ENCODE measurements around the gene ROCK2.

The ROCK2 gene

DNA sequence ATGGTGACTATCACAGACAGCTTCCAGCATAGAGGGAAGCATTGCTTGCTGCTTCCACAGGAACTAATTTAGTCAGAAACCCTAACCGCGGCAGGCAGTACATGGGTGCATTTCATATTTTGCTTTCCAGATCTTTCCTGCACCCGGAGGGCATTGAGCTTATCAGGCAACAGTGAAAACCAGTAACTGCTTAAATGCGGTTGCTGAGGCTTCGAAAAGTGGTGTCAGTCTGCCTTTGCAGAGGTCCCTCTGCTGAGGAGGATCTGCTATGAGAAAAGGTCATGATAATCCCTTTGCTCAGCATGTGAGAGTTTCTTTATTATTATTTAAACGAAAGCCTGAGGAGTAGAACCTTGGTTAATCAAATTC is 44.6 kb upstream of the ROCK2 start:
- Mint-ChIP-seq H3K36me3 (ENCODE audit: low read depth) (no peaks in the 10 kb centered on the region), H3K27ac (no peak overlapping the region), H3K4me3 (no peak overlapping the region), H3K4me1 (peaks cover 75% of the 10 kb centered on the region), H3K9me3 (no peaks in the 10 kb centered on the region), H3K27me3 (ENCODE audit: low read depth, poor library complexity) (peaks cover 3% of the 10 kb centered on the region)
- no peak for DNase-seq
- TF ChIP-seq, protein P1, sequence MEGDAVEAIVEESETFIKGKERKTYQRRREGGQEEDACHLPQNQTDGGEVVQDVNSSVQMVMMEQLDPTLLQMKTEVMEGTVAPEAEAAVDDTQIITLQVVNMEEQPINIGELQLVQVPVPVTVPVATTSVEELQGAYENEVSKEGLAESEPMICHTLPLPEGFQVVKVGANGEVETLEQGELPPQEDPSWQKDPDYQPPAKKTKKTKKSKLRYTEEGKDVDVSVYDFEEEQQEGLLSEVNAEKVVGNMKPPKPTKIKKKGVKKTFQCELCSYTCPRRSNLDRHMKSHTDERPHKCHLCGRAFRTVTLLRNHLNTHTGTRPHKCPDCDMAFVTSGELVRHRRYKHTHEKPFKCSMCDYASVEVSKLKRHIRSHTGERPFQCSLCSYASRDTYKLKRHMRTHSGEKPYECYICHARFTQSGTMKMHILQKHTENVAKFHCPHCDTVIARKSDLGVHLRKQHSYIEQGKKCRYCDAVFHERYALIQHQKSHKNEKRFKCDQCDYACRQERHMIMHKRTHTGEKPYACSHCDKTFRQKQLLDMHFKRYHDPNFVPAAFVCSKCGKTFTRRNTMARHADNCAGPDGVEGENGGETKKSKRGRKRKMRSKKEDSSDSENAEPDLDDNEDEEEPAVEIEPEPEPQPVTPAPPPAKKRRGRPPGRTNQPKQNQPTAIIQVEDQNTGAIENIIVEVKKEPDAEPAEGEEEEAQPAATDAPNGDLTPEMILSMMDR (IDR thresholded peaks at IDR 0.05), result no peak

DNA sequence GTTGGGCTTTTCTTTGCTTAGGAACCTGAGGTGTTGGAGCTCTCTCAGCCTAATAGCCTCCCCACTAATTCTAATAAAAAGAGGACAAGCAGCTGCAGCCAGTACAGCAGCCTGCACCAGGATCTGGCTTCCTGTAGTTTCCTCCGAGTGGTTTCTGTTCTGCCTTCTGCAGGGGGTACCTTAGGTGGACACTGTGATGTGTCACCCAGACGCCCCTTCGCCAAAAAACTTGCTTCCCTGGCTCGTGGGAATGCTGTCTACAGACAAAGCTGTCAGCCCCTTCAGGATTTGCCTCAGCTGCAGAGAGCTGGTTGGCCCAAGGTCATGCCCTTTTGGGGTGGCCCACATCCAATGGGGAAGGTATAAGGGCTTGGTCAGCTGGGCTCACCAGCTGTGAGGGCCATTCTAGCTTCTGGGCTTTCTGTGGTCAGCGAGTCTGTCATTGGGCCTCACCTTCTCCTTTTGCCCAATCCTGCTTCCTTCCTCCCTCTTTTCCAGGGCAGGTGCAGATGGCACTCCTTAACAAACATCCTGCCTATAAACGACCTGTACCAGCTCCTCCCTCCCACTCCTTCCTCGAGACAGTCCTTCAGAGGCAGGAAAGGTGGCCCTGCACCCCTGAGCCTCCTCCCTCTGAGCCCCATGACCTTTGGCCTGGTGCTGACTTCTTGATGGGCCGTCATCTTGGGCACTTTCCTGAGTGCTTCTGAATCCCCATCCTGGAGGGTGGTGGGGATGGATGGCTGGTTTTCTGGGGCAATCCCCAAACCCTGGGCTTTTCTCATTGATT is 44.0 kb upstream of the ROCK2 start:
- TF ChIP-seq, protein P1 (IDR thresholded peaks at IDR 0.05), result no peak
- no peaks in the 10 kb centered on the region for H3K36me3 Mint-ChIP-seq (ENCODE audit: low read depth)
- peaks cover 70% of the 10 kb centered on the region for H3K4me1 Mint-ChIP-seq
- H3K27ac Mint-ChIP-seq, result peak overlapping the region; percentile 39
- peaks cover 3% of the 10 kb centered on the region for H3K27me3 Mint-ChIP-seq (ENCODE audit: low read depth, poor library complexity)
- H3K4me3 Mint-ChIP-seq, result no peak overlapping the region
- DNase-seq, result no peak
- no peaks in the 10 kb centered on the region for H3K9me3 Mint-ChIP-seq

DNA sequence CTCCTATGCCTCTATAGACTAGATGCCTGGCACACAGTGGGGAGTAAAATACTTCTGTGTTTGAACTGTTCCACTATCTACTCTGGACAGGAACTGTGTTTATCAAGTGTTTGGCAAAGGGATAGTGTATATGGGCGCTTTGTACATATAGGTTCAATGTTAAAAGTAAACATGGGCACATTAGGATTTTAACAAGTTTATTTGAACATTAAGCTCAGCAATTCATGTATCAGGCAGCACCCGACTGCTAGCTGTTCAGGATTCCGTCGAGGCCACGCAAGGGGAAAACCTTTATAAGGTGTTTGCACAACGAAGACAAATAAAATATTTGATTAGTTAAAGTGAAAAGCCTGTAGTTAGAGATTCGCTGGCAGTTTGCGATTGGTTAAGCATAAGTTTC is 43.4 kb upstream of the ROCK2 start:
- Mint-ChIP-seq H3K36me3 (ENCODE audit: low read depth) (no peaks in the 10 kb centered on the region), H3K9me3 (no peaks in the 10 kb centered on the region), H3K4me1 (peaks cover 65% of the 10 kb centered on the region), H3K4me3 (no peak overlapping the region), H3K27me3 (ENCODE audit: low read depth, poor library complexity) (peaks cover 3% of the 10 kb centered on the region), H3K27ac (no peak overlapping the region)
- TF ChIP-seq, protein P1 (IDR thresholded peaks at IDR 0.05), result no peak
- DNase-seq, result no peak

DNA sequence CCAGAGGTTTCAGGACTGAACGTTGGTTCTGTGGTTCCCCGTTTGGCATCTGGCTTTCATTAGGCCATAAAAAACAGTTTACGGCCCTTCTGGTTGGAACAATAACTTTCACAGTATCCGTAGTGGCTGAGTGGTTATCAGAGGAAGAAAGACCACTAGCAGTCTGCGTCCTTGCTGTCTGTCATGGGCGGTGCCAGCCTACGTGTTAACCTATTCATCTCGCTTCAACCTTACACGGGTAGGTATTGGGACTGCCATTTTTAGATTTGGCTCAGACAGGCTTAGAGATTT is 42.6 kb upstream of the ROCK2 start:
- TF ChIP-seq, protein P1 (IDR thresholded peaks at IDR 0.05), result no peak
- Mint-ChIP-seq H3K27me3 (ENCODE audit: low read depth, poor library complexity) (peaks cover 3% of the 10 kb centered on the region), H3K4me3 (no peak overlapping the region), H3K36me3 (ENCODE audit: low read depth) (no peaks in the 10 kb centered on the region), H3K4me1 (peaks cover 63% of the 10 kb centered on the region), H3K27ac (no peak overlapping the region), H3K9me3 (no peaks in the 10 kb centered on the region)
- no peak for DNase-seq

DNA sequence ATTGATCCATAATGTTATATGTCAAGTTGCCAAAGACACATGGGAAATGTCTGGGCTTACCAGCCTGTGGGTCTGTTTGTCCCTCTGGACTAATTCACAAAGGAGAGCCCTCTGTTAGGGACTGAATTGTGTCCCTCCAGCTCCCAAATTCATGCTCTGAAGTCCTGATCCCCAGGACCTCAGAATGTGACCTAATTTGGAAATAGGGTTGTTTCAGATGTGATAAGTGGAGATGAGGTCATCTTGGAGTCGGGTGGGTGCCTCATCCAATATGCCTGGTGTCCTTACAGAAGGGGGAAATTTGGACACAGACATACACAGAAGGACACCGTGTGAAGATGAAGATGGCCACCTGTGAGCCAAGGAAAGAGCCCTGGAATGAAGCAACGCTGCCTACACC is 41.4 kb upstream of the ROCK2 start:
- no peak for DNase-seq
- no peaks in the 10 kb centered on the region for H3K9me3 Mint-ChIP-seq
- H3K36me3 Mint-ChIP-seq (ENCODE audit: low read depth), result no peaks in the 10 kb centered on the region
- H3K27ac Mint-ChIP-seq, result peak overlapping the region; percentile 29
- no peak overlapping the region for H3K4me3 Mint-ChIP-seq
- H3K4me1 Mint-ChIP-seq, result peaks cover 52% of the 10 kb centered on the region
- peaks cover 8% of the 10 kb centered on the region for H3K27me3 Mint-ChIP-seq (ENCODE audit: low read depth, poor library complexity)
- TF ChIP-seq, protein P1 (IDR thresholded peaks at IDR 0.05), result no peak

DNA sequence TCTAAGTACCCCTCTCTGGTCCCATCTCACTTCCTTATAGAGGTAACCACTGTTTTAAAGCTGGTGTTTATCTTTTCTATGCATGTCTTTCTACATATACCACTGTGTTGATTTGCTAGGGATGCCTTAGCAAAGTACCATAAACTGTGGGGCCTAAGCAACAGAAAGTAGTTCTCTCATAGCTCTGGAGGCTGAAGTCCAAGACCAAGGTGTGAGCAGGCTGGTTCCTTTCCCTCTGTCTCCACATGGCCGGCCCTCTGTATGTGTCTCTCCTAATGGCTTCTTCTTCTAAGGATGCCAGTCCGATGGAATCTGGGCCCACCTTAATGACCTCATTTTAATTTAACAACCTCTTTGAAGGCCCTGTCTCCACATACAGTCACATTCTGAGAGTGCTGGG is 40.8 kb upstream of the ROCK2 start:
- DNase-seq, result no peak
- peaks cover 48% of the 10 kb centered on the region for H3K4me1 Mint-ChIP-seq
- H3K4me3 Mint-ChIP-seq, result no peak overlapping the region
- H3K9me3 Mint-ChIP-seq, result no peaks in the 10 kb centered on the region
- peaks cover 8% of the 10 kb centered on the region for H3K27me3 Mint-ChIP-seq (ENCODE audit: low read depth, poor library complexity)
- H3K27ac Mint-ChIP-seq, result no peak overlapping the region
- TF ChIP-seq, protein P1 (IDR thresholded peaks at IDR 0.05), result no peak
- H3K36me3 Mint-ChIP-seq (ENCODE audit: low read depth), result no peaks in the 10 kb centered on the region

Data from nephron progenitor cell (in vitro differentiated cells).